GM18499 (cell line): ENCODE results near the gene VCL.
"Not testable (repeated sequence)": the region's sequence is repeated elsewhere in the genome, so short reads cannot be mapped to it uniquely, and the experiment has no call there.

Experiments
- ATAC-seq: cut with Tn5 transposase; IDR thresholded peaks from one replicate; pipeline ENCODE4 v1.9.1; 2021; ENCODE audit warnings: moderate number of reproducible peaks; ENCODE audit not compliant: insufficient read depth, unreplicated experiment

The VCL gene

GRCh38 chr10:74000244-74000643, 2.3 kb downstream of the VCL start:
- not testable (repeated sequence) for ATAC-seq

DNA sequence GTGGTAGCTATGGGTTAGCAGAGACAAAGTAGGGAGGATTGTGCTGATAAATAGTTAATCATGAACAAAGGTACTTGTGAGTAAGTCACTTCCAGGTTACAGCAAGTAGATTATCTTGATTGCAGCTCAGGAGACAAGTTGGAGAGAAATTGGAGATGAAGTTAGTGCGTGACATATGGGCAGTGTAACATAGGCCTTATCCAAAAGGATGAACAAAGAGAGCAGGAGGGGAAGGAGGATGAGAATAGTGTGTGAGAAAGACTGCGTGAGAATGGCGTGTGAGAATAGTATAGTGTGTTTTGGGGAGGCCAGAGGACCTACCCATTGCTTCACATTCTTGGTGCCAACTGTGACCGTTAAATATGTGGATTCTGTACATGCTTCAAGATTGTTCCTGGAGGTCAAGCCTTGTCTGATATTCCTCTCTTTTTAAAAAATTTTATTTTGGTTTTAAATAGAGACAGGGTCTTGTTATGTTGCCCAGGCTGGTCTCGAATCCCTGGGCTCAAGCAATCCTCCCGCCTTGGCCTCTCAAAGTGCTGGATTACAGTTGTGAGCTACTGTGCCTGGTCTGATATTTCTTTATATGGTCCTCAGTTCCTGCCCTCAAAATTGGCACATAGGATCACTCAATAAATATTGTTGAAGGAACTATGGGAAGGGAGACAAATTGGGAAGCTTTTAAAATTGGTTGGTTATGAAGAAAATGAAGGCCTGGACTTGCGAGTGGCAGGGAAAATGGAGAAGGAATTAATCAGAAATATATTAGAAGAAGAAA, 3.2 kb downstream of the VCL start:
- ATAC-seq = no peak

GRCh38 chr10:74006269-74006668, 8.4 kb downstream of the VCL start:
- ATAC-seq = no peak

- peak; percentile 66 for ATAC-seq
Measured at GRCh38 chr10:74008212-74008731, 10.4 kb downstream of the VCL start.

DNA sequence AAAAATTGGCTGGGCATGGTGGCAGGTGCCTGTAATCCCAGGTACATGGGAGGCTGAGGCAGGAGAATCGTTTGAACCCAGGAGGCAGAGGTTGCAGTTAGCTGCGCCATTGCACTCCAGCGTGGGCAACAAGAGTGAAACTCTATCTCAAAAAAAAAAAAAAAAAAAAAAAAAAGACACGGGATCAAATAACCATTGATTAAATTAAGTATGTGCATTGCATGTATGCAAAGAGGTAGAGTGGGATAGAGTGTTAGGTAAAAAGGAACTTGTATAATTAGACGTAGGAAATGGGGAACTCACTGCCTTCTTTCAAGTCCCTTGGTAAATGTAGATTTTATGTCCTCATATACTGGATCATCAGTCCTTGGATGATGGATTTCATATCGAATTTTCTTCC, 13.1 kb downstream of the VCL start:
- no peak for ATAC-seq

DNA sequence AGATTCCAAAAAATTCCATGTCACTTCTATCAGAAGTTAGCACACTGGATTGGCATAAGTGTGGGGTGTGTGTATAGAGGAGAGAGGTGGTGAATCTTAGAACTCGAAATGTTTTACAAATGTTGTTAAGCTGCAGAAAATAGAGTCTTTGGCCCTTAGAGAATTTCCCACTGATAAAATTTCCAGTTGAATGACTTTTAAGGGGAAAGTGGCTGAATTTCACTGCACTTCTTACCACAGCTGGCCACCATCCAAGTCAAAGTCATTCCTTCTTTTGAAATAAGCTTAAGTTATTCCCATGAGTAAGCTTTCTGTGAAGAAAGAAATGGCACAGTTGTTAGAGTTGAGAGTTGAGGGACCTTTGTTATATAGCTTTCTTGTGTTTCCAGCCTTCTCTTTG, 13.9 kb downstream of the VCL start:
- ATAC-seq = no peak

DNA sequence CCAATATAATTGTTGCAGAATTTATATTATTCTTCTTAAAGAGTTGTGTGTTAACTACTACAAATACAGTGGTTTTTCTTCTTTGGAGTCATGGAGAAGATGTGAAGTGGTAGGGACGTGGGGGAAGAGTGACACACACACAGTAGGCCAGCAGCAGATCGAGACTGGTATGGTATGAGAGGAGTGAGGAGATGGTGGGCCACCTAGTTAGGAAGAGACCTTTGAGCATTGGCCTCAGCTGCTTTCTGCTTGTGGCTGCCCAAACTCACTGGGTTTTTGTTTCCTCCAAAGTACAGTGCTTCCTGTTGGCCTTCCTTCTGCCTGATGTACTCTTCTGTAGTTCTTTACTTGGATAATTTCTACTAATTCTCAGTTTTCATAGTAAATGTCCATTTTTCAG, 14.6 kb downstream of the VCL start:
- no peak for ATAC-seq

- ATAC-seq = no peak
Measured at GRCh38 chr10:74013004-74013403, 15.1 kb downstream of the VCL start.

DNA sequence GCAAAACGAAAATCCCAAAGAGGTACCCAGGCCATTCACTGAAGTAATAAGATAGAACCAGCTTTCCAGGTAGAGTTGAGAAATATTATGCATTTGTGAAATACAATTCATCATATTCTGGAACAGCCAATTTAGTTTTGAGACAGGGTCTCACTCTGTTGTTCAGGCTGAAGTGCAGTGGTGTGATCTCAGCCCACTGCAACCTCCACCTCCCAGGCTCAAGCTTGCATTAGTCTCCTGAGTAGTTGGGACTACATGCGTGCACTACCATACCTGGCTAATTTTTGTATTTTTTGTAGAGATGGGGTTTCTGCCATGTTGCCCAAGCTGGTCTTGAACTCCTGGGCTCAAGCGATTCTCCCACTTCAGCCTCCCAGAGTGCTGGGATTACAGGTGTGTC, 16.7 kb downstream of the VCL start:
- ATAC-seq = not testable (repeated sequence)

DNA sequence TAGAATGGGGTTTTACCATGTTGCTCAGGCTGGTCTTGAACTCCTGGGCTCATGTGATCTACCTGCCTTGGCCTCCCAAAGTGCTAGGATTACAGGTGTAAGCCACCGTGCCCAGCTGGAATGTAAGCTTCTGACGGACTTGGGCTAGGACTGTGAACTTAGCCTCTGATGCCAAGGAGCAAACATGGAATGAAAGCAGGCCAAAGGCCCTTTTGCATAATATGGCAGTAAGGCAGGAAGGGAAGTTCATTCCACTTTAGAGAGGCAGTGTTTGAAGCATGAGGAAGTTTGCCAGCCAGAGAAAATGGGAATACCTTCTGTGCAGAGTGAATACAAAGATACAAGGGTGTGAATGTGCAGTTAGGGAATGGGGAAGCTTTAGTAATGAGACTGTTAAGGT, 20.3 kb downstream of the VCL start:
- no peak for ATAC-seq

GRCh38 chr10:74021248-74022055, 23.5 kb downstream of the VCL start:
- no peak for ATAC-seq

GRCh38 chr10:74022926-74023629, 25.2 kb downstream of the VCL start:
- no peak for ATAC-seq

- ATAC-seq = no peak
Measured at GRCh38 chr10:74024600-74024999, 26.7 kb downstream of the VCL start.

GRCh38 chr10:74025380-74025978, 27.6 kb downstream of the VCL start:
- ATAC-seq = no peak

GRCh38 chr10:74026428-74027015, 28.6 kb downstream of the VCL start:
- ATAC-seq = no peak

DNA sequence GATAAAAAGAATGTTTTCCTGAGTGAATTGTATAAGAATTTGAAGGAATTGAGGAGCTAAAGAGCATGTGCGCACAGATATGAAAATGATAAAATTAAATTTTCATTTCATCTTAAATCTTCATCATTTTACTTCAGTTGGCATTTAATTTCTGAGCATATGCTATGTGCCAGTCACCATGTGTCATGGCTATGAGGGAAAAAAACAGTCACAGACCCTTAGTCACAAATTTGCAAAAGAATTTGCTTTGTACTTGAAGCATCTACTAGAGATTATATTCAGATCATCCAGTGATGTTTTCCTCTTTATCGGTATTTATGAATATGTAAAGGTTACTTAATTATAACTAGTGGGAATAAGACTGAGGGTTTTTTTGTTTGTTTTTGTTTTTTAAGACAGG, 29.8 kb downstream of the VCL start:
- ATAC-seq = no peak

DNA sequence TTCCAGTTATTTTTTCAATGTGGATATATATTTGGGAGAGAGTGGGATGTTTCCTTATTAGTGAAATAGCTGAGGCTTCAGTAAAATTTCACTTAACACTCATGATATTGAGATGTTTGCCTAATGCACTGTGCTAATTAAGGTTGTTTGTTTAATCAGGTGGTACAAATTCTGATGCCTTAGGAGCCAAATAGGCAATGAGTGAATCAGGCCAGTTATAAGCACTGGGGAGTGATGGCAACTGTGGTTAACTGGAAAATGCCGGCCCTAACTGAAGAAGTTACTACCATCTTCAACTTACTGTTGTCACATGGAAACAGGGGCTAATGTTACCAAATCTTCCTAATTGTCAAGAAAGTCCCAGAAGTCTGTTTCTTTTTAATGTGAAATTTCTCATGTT, 32.0 kb downstream of the VCL start:
- ATAC-seq = no peak

DNA sequence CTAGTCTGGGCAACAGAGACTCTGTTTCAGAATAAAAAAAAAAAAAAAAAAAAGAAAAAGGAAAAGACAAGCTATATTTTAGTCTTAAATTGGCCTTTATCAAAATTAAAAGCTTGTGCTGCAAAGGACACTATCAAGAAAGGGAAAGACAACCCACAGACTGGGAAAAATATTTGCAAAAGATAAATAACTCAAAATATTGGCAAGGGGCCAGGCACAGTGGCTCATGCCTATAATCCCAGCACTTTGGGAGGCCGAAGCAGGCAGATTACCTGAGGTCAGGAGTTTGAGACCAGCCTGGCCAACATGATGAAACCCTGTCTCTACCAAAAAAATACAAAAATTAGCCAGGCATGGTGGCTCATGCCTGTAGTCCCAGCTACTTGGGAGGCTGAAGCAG, 34.3 kb downstream of the VCL start:
- not testable (repeated sequence) for ATAC-seq

- ATAC-seq = no peak
Measured at GRCh38 chr10:74032900-74033655, 35.2 kb downstream of the VCL start.
